ENCODE measurements around the gene CRYGN. TPM values are rescaled to one million over a fixed set of nuclear protein-coding genes. Genes with fewer than 3 reads are reported as not detected.

Gene CRYGN
- total RNA-seq, 1 donor from 2014 or later: not detected

- Histone ChIP-seq H3K4me3 (no peak overlapping the region), H3K27ac (no peak overlapping the region), H3K36me3 (no peaks in the 10 kb centered on the region), H3K9me3 (no peaks in the 10 kb centered on the region), H3K27me3 (no peaks in the 10 kb centered on the region), H3K4me1 (peaks cover 33% of the 10 kb centered on the region)
- DNase-seq (ENCODE audit: extremely low spot score in 2 of 2): no peak
- intact Hi-C loops (cut with DNase I): no loop called here
- no peak for TF ChIP-seq POLR2A (IDR thresholded peaks at IDR 0.05)
- no peak for TF ChIP-seq POLR2AphosphoS5 (IDR thresholded peaks at IDR 0.05; ENCODE audit: insufficient read depth in 1 of 2, low read depth in 1 of 2)
- TF ChIP-seq, protein P1, sequence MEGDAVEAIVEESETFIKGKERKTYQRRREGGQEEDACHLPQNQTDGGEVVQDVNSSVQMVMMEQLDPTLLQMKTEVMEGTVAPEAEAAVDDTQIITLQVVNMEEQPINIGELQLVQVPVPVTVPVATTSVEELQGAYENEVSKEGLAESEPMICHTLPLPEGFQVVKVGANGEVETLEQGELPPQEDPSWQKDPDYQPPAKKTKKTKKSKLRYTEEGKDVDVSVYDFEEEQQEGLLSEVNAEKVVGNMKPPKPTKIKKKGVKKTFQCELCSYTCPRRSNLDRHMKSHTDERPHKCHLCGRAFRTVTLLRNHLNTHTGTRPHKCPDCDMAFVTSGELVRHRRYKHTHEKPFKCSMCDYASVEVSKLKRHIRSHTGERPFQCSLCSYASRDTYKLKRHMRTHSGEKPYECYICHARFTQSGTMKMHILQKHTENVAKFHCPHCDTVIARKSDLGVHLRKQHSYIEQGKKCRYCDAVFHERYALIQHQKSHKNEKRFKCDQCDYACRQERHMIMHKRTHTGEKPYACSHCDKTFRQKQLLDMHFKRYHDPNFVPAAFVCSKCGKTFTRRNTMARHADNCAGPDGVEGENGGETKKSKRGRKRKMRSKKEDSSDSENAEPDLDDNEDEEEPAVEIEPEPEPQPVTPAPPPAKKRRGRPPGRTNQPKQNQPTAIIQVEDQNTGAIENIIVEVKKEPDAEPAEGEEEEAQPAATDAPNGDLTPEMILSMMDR (IDR thresholded peaks at IDR 0.05): no peak
Measured at GRCh38 chr7:151384776-151385625, 54.9 kb downstream of the CRYGN start.

DNA sequence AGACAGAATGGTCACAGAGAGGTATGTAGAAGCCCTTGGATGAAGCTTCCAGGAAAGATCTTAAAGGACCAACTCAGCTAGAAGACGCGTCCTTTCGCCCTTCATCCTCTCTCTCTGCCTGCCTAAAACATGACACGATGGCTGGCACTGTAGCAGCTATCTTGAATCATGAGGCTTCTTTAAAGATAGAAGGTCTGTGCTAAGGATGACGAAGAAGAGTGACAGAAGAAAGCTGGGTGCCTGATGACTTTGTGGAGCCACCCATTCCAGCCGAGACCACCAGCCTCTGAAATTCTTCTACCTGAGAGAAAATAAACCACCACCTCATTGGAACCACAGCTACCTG, 55.6 kb downstream of the CRYGN start:
- intact Hi-C loops (cut with DNase I): no loop called here
- no peaks in the 10 kb centered on the region for H3K36me3 ChIP-seq
- no peak overlapping the region for H3K27ac ChIP-seq
- TF ChIP-seq, protein P1 (IDR thresholded peaks at IDR 0.05): no peak
- no peak for TF ChIP-seq POLR2AphosphoS5 (IDR thresholded peaks at IDR 0.05; ENCODE audit: insufficient read depth in 1 of 2, low read depth in 1 of 2)
- no peak for TF ChIP-seq POLR2A (IDR thresholded peaks at IDR 0.05)
- no peaks in the 10 kb centered on the region for H3K27me3 ChIP-seq
- H3K4me3 ChIP-seq: no peak overlapping the region
- H3K9me3 ChIP-seq: no peaks in the 10 kb centered on the region
- peaks cover 33% of the 10 kb centered on the region for H3K4me1 ChIP-seq
- DNase-seq (ENCODE audit: extremely low spot score in 2 of 2): no peak

GRCh38 chr7:151383638-151384351, 56.1 kb downstream of the CRYGN start:
- H3K9me3 ChIP-seq: no peaks in the 10 kb centered on the region
- no peak for DNase-seq (ENCODE audit: extremely low spot score in 2 of 2)
- no peaks in the 10 kb centered on the region for H3K36me3 ChIP-seq
- H3K27me3 ChIP-seq: no peaks in the 10 kb centered on the region
- no peak for TF ChIP-seq POLR2AphosphoS5 (IDR thresholded peaks at IDR 0.05; ENCODE audit: insufficient read depth in 1 of 2, low read depth in 1 of 2)
- TF ChIP-seq, protein P1 (IDR thresholded peaks at IDR 0.05): no peak
- no peak for TF ChIP-seq POLR2A (IDR thresholded peaks at IDR 0.05)
- H3K4me3 ChIP-seq: no peak overlapping the region
- peaks cover 33% of the 10 kb centered on the region for H3K4me1 ChIP-seq
- intact Hi-C loops (cut with DNase I): no loop called here
- no peak overlapping the region for H3K27ac ChIP-seq

DNA sequence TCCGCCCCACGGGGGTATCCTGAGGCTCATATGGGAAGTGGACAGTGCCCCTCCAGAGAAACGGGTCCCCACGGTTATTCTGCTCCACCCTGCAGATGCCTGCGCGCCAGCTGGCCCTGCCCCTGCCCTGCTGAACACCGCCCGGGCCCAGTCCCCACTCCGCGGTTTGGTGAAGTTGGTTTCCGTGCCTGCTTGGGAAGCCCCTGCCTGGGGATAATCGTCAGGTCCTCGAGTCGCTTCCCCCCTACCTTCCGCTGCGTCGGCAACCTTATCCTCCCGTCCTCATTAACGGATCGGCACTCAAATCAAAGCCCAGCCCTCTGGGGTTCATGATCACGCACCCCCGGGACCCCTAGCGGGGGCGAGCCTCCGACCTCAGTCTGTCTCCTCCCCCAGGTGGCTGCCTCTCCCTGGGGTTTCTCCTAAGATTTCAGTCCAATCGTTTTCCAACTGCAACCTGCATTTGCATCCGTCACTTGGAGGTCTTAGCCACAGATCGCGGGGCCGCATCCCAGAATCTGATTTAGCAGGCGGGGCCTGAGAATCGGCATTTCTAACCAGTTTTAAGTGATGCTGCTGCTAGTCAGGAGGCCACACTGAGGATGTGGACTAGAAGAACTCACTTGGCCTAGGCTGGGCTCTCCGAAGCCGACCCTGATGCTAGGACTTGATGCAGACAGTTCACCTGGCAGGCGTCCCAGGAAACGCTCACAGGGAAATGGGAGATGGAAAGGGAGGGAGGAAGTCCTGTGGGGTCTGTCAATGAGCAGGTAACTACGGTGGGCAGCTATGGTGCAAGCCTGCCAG, 57.7 kb downstream of the CRYGN start:
- peak overlapping the region; percentile 26 to 39 for H3K4me3 ChIP-seq
- H3K4me1 ChIP-seq: peaks cover 29% of the 10 kb centered on the region
- no peak for DNase-seq (ENCODE audit: extremely low spot score in 2 of 2)
- no peak overlapping the region for H3K27ac ChIP-seq
- H3K27me3 ChIP-seq: no peaks in the 10 kb centered on the region
- TF ChIP-seq, protein P1 (IDR thresholded peaks at IDR 0.05): no peak
- TF ChIP-seq POLR2AphosphoS5 (IDR thresholded peaks at IDR 0.05; ENCODE audit: insufficient read depth in 1 of 2, low read depth in 1 of 2): no peak
- TF ChIP-seq POLR2A (IDR thresholded peaks at IDR 0.05): no peak
- intact Hi-C loops (cut with DNase I): no loop called here
- no peaks in the 10 kb centered on the region for H3K9me3 ChIP-seq
- H3K36me3 ChIP-seq: peaks cover 0 to 8% of the 10 kb centered on the region in 2 donors
